Measurements from ENCODE around the gene NBEA. TPM values are rescaled to one million over a fixed set of nuclear protein-coding genes. Genes with fewer than 3 reads are reported as not detected.
"Not testable (repeated sequence)": the region's sequence is repeated elsewhere in the genome, so short reads cannot be mapped to it uniquely, and the experiment has no call there.

NBEA gene
- total RNA-seq, 1 donor from 2014 or later: 1.2 TPM

DNA sequence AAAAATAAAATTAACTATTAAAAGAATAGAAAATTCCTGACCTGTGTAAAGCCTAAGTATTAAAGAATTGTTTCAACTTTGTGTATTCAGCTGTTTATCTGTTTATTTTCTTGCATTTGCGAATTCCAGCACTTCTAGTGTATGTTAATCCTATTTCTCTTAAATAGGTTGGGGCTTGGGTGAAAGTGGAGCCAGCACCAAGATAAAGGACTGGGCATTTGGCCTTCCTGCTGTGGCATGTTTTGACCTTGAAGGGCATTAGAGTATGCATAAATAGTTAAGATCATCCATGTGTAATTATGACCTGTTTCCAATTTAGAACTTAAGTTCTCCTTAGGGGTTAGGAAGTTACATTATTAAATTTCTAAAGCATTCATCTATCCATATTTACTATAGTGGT, 151.3 kb downstream of the NBEA start:
- ATAC-seq: no peak

DNA sequence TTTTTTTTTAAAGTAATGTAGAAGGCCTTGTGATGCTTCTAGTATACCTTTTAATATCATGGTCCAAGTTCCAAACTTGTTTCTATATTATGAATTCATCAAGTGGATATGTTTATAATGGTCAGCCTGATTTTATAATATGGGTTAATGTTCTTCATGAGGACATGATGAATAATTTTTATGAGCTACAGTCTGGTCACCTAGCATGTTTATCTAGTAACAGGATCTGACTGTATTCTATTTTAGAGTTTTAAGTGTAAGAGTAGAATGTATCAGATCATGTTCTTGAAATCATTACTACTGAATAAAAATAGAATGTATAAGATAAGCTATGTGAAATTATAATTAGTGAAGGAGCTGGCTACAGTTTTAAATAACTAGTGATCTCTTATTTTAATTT, 164.7 kb downstream of the NBEA start:
- ATAC-seq: not testable (repeated sequence)

DNA sequence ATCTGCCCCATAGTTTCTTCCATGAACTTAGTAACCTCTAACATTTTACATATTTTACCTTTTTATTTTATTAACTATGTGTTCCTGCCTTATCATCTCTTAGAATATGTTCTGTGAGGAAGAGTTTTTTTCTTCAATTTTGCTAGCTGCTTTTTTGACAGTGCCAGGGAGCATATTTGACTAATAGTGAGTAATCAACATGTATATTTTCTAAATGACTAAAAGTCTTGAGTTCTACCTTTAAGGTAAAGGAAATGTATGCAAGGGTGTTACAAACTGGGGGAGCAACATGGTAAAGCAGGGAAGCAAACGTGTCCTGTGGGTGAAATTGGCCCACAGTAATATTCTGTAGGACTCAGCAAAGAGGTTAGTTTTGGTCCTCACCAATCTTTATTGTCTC, 165.5 kb downstream of the NBEA start:
- ATAC-seq: no peak

DNA sequence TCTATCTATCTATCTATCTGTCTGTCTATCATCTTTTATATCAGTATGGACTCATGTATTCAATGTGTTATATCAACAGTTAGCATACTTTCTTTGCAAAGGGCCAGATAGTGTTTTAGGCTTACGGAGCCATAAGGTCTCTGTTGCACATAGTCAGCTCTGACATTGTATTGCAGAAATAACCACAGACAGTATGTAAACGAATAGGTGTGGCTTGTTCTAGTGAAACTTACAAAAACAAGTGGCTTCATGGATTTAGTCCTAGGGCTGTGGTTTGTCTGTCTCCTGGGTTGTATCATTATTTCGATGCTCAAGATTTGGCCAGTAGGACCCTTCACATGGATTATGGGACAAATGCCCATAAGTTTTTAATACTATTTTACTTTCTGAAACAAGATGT, 171.5 kb downstream of the NBEA start:
- ATAC-seq: not testable (repeated sequence)

DNA sequence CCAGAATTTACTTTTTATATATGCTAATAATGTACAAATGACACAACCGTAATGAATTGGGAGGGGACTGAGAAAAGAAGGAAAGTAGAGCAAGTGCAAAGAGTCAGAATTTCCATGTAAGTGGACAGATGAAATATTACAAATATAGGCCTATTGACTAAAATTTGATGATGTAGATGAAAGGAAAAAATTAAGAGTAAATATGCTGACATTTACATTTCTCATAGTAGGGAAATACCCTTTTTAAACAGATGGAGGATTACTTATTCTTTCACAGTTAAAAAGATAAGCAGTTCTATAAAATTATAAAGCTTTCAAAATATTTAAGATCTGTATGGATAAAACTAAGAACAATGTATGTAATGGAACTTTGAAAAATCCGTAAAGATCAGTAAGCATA, 185.4 kb downstream of the NBEA start:
- ATAC-seq: no peak

DNA sequence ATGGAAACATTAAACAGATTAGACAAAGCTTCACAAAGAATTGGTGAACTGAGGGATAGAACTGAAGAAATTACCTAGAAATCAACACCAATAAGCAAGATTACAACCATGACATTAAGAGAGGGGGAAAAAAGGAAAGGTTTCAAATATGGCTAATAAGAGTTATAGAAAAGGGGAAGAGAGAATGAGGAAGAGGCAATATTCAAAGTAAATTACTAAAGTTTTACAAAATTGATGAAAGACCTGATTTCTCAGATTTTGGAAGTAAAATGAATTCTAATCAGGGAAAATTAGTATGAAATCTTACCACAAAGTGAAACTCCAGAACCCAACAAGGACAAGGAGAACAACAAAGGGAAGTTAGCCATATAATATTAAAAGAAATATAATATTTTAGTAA, 187.4 kb downstream of the NBEA start:
- no peak for ATAC-seq

DNA sequence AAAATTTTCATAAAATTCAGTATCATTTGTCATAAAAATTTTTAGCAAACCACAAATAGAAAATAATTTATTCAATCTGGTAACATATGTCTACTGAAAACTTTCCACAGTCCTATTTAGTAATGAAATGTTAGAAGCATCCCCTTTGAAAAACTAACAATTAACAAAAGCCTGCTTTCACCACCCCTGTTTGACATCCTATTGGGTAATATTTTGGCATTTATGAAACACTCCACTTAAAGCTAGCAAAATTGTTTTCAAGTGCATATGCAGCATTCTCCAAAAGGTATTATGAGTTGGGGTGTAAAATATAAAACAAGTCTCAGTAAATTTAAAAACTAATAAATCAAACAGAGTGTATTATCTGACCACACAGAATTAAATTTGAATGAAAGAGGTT, 189.4 kb downstream of the NBEA start:
- no peak for ATAC-seq

DNA sequence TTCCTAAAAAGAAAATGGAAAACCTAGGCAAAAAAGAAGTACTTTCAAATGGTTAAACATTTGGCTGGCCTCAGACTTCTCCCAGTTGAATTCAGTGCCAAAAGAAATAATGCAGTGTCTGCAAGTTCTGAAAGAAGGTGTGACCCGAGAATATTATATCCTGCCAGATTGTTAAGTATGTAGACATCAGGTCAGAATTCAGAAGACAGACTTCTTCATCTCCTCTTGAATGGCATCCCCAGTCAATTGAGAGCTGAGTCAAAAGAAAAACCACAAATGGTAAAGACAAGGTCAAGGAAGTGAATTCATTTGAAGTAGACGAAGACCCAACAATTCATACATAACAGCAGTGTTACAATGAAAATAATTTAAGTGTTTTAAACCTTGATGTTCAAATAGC, 194.5 kb downstream of the NBEA start:
- no peak for ATAC-seq

DNA sequence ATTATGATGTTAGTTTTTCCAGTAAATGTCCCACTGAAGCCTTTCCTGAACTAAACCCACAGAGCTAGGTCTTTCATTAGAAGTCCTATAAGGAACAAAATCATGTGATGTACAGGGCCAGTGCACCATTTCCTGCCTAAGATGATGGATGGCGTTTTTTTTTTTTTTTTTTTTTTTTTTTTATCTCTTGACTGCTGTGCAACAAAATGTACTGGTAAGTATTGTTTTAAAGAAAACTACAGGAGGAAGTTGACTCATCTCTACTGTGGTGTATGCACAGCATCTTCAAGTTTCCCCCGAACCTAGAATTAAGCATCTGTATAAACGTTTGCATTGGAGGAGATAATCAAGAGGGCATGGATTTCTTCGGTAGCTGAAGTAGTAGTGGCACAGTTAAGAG, 197.5 kb downstream of the NBEA start:
- ATAC-seq: no peak

DNA sequence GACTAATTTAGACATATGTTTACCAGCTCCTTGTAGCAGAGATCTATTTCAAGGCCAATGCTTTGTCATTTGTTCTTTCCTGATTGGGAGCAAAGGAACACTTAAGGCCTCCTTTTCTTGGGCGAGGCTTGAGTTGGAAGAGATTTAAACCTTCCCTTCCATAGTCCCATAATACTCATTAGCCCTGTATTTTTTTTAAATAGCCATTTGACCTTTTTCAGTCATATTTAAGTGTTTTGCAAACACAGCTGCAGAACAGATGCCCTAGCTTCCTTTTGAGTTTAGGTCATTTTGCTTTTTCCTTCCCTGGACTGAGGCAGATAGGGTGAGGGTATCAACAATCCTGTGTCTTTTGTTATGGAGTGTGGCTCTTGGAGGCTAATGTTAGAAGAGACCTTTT, 198.3 kb downstream of the NBEA start:
- no peak for ATAC-seq

DNA sequence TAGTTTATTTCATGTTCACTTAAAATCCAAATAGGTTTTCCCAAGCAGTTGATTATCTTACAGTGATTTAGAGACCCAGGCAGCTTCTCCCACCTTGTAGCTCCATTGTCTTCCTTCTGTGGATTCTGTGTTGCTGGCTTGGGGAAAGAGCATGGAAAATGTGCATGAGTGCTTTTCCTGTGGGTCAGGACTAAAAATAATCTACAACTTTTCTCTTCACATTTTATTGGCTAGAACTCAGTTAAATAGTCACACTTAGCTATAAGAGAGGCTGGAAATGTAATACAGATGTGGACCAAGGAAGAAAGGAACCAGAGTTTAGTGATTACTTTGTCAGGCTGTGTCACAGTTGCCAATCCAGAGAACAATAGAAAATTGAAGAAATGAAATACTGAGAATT, 198.8 kb downstream of the NBEA start:
- no peak for ATAC-seq

DNA sequence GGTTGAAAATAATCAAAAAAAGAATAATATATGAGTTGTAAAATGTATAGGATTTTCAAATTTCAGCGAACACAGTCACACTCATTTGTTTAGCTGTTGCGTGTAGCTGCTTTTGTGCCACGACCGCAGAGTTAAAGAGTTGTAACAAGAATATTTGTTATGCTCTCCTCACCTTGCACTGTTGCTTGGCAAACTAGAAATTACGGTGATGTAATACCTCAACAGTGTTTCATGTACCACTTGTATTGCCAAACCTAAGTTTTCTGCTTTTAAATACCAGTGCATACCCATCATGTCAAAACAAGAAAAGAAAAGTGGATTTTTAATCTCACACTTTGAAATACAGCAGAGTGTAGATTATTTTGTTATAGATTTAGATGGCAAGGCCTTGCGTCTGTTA, 201.1 kb downstream of the NBEA start:
- ATAC-seq: no peak

DNA sequence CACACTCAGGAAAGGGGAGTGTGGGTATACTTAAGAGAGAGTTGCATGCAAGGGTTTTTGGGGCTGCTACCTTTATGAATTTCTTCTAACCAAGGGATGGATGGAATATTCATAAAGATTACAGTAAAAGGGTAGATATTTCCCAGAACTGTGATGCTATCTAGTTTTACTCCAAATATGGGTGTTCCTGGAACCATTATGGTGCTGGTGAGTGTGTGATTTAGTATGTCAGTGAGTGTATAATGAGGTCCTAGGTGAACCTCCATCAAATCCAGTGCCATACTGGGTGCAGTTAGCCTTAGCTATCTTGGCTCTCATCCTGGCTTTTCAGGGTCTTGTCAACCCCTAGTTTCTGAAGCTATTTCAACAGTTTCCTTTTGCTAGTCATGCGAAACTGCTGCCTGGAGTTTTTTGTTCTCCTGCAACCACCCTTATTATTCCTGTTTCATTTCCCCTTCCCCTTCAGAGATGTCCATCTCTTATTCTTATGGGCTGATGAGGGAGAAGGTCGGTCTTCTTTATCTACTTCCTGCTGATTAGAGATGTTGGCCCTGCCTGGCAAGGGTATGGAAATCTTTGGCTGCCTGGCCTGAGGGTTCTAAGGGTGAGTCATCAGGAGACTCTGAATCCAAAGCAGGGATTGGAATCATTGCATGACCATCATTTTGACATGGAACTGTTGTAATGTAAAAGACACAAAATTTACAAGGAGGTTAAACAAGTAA, 202.3 kb downstream of the NBEA start:
- ATAC-seq: no peak

DNA sequence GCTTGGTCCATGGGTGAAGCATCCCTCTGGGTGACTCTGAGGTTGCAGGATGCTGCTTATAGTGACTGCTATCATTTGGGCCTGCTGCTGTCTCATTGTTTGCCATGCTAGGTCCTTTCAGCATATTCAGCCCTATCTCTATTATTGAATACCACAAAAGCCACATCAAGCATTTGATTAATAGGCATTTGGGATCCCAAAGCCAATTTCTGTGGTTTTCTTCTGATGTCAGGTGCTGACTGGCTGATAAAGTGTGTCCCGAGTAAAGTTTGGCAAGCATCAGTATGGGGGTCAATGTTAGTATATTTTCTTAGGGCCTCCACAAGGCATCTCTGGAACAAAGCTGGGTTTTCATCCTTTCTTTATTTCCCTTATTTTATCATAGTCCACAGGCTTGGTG, 204.6 kb downstream of the NBEA start:
- ATAC-seq: no peak

DNA sequence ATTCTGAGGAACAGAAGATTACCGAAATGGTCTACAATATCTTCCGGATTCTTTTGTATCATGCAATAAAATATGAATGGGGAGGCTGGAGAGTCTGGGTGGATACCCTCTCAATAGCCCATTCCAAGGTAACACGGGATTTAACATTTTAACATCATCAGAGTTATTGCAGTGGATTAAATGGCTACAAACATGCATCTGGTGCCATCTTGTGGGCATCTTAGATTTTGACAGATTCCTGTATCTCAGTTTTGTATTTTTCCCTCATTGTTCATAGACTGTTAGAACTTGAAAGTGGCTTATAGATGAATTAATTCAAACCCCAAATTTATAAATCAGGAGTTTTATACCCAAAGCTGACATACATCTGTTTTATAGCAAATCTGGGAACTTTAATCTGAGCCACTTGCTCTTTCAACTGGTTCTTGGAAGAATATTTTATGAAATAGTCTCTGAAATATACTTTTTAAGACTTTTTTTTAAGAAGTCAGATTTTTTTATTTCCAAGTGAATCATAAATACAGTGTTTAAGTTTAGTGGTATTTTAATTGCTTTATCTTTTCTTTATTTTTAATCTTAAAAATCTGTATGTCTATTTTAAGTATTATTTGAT, 215.2 kb downstream of the NBEA start:
- peak; percentile 32 for ATAC-seq

DNA sequence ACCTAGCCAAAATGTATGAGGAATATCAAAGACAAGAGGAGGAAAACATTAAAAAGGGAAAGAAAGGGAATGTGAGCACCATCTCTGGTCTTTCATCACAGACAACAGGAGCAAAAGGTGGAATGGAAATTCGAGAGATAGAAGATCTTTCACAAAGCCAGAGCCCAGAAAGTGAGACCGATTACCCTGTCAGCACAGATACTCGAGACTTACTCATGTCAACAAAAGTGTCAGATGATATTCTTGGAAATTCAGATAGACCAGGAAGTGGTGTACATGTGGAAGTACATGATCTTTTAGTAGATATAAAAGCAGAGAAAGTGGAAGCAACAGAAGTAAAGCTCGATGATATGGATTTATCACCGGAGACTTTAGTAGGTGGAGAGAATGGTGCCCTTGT, 217.0 kb downstream of the NBEA start:
- ATAC-seq: no peak

DNA sequence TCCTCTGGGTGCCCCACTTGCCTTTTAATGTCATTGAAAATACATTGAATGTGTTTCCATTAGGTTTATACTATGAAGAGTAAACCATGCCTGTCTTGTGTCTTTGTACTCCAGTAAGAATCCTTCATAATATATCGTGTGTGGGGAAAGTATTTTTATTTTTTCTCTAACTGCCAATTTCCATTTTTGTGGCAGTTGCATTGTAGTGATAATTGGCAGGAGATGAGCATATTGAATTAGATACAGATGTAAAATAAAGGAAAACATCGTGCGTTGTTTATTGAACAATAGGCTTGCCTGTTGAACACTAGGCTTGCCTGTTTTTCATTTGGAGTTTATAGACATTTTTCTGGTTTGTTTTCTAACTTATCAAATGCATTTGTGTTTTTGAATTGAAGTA, 218.8 kb downstream of the NBEA start:
- no peak for ATAC-seq

DNA sequence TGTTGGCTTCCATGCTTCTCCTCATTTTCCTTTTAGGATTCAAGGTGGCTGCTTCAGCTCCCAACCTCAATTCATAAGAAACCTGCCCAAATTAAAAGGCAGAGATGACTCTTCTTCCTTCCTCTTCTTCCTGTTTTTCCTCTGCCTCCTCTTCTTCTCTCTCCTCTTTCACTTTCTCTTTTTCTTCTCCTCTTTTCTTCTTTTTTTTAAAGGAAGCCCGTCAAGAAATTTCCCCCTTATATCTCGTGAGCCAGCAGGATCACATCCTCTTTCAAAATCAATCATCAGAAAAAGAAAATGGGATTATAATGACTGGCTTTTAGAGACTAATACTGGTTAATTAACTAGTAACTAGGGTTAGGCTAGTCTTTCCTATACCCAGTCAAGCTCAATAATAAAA, 220.3 kb downstream of the NBEA start:
- ATAC-seq: no peak

DNA sequence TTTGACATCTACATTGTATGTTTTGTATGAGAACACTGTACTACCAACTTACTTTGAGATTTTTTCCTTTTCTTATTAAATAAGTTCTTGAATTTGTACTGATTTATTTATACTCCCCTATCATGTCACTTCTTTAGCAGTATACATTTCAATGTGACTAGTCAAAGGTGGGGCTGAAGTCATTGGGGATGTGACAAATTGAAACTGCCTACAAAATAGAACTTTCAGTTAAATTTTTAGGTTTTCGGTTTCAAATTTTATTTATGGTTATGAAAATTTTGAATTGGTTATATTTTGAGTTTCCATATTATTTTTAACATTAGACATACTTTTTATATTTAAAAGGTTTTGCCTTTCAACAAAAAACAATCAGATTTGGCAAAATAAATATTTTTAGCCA, 221.6 kb downstream of the NBEA start:
- ATAC-seq: no peak

DNA sequence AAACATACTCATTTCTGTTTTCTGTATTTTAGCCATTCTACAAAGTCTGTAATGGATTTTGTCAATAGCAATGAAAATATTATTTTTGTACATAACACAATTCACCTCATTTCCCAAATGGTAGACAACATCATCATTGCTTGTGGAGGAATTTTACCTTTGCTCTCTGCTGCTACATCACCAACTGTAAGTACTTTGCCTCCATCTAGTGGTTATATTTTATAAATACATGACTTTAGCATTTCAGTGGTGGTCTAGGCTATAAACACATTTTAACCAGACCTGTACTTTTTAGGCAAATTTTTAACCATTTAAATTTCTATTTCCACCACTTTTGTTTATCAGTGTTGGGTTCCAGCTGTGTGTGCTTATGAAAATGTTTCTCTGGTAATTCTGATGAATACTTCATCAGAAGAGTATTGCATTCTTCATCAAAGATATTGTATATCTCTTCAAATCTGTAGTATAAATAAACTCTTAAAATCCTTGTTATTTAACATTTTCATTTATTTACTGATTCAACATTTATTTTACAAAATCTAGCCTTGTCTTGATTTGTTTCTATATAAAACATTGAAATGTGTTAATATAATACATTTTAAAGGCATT, 222.4 kb downstream of the NBEA start:
- ATAC-seq: no peak

DNA sequence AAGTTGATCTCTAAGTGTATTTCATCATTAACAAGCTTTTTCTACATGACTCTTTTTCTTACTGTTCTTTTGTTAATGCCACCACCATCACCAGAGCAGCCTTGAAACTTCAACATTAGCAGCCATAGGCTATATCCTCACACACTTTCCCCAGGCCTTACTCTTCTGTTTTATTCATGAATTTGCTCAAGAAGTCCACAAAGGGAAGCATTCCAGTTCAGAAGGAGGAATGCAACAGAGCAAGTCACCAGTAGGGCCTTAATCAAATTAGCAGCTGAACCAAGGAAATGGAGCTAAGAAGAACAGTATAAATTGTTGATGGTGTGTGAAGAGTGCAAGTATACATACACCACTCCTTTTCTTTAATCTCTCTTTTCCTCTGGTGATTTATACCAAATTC, 223.1 kb downstream of the NBEA start:
- ATAC-seq: no peak

DNA sequence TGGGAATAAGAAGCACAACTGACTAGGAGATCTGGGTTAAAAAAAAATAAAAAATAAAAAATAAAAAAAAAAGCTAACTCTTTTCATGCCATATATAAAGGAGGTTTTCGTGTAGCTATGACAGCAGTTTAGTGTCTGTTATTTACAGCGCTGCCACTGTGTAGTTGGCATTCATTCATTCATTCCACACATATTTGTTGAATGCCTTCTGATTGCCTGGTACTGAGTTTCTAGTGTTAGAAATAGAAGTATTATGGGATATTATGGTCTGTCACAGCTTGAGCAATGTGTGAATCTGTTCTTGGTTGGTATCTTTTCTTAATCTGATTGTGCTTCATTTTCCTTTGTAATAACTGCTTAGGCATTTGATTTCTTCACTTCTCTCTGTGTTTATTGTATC, 237.4 kb downstream of the NBEA start:
- no peak for ATAC-seq

DNA sequence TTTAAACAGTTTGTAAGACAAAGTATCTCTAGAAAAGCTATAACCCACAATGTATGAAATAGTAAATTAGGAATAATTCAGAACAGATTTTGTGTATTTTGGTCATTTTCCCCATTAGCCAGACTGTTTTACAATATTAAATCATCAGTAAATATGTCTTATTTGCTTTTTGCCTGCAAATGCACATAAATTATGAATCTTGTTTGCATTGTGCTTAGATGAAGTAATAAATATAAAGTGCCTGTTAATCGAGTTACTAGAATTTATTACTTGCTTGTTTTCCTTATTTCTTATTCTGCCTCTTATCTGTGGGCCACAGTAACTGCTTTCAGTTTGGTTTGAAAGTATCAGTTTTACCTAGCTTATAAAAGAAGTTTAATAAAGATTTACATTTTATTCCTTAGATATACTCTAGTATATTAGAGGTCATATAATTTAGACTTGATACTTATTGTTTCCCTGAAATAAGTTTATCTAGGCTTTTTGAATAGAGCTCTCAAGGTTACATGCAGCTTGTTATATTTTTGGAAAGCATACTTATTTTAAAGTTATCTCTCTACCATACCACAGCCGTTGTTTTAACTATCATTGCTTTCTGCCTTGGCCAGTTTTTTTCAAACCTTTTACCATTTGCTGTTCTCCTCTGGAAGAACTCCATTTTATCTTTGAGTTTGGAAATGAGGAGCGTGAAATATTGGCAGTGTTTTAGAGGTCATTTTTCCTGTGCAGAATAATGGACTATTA, 238.0 kb downstream of the NBEA start:
- ATAC-seq: no peak

DNA sequence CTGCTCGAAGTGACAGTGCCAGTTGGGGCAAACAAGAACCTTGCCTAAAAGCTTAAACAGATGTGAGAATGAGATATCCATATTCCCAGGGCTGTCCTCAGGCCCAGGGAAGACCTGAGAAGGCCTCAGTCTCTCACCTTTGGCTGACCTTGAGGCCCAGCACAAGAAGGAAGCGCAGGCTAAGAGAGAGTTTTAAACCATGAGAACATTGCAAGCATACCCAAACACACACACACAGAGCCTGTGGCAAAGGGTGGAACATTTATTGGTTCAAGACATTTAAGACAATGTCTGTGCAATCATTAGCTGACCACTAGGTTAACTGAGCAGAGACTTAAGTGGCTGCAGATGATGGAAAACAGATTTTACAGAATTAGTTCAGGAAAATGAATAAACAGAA, 248.2 kb downstream of the NBEA start:
- ATAC-seq: no peak
